Measurements from ENCODE around the gene CCDC192.

CCDC192 gene

GRCh38 chr5:127892467-127893207 lies 189.4 kb downstream of the CCDC192 start:
- FAIRE-seq: no peak

- no peak for FAIRE-seq
These were observed 190.0 kb downstream of the CCDC192 start for GRCh38 chr5:127893232-127893631.

GRCh38 chr5:127894461-127894860 lies 191.3 kb downstream of the CCDC192 start:
- FAIRE-seq: no peak

- FAIRE-seq: no peak
These were observed 195.5 kb downstream of the CCDC192 start for GRCh38 chr5:127898551-127899213.

- no peak for FAIRE-seq
These were observed 196.0 kb downstream of the CCDC192 start for GRCh38 chr5:127899214-127899610.

GRCh38 chr5:127906562-127907204 lies 203.5 kb downstream of the CCDC192 start:
- no peak for FAIRE-seq

GRCh38 chr5:127907907-127908306 lies 204.7 kb downstream of the CCDC192 start:
- FAIRE-seq: no peak

GRCh38 chr5:127909066-127909465 lies 205.9 kb downstream of the CCDC192 start:
- no peak for FAIRE-seq

- FAIRE-seq: no peak
These were observed 206.6 kb downstream of the CCDC192 start for GRCh38 chr5:127909821-127910220.

GRCh38 chr5:127910307-127910956 lies 207.2 kb downstream of the CCDC192 start:
- FAIRE-seq: no peak

GRCh38 chr5:127911619-127912018 lies 208.4 kb downstream of the CCDC192 start:
- no peak for FAIRE-seq

- FAIRE-seq: no peak
These were observed 209.2 kb downstream of the CCDC192 start for GRCh38 chr5:127912411-127912810.

- no peak for FAIRE-seq
These were observed 213.8 kb downstream of the CCDC192 start for GRCh38 chr5:127916885-127917573.

- no peak for FAIRE-seq
These were observed 216.0 kb downstream of the CCDC192 start for GRCh38 chr5:127919006-127919796.

- FAIRE-seq: no peak
These were observed 216.6 kb downstream of the CCDC192 start for GRCh38 chr5:127919818-127920217.

GRCh38 chr5:127920936-127921335 lies 217.7 kb downstream of the CCDC192 start:
- FAIRE-seq: no peak

- FAIRE-seq: no peak
These were observed 219.4 kb downstream of the CCDC192 start for GRCh38 chr5:127922603-127923002.

GRCh38 chr5:127923804-127924570 lies 220.8 kb downstream of the CCDC192 start:
- no peak for FAIRE-seq

- FAIRE-seq: no peak
These were observed 221.4 kb downstream of the CCDC192 start for GRCh38 chr5:127924606-127925005.

GRCh38 chr5:127925916-127926315 lies 222.7 kb downstream of the CCDC192 start:
- FAIRE-seq: no peak

- FAIRE-seq: no peak
These were observed 223.8 kb downstream of the CCDC192 start for GRCh38 chr5:127926974-127927373.

All from colon (tissue), 2 donors.